Mucosa of stomach (tissue), 1 donor: ENCODE results near the gene GTF3C4.

ENCODE experiments used
- H3K27me3 ChIP-seq: one replicate; pipeline ENCODE4 v1.7.0; 2013; ENCODE audit warnings: mild to moderate bottlenecking, low read length; ENCODE audit not compliant: control insufficient read depth, insufficient read depth
- H3K36me3 ChIP-seq: one replicate; pipeline ENCODE4 v1.7.0; 2013; ENCODE audit warnings: low read length; ENCODE audit not compliant: control insufficient read depth, insufficient read depth
- H3K4me1 ChIP-seq: one replicate; pipeline ENCODE4 v1.7.0; 2013; ENCODE audit warnings: mild to moderate bottlenecking, low read length; ENCODE audit not compliant: control insufficient read depth, insufficient read depth
- H3K4me3 ChIP-seq: one replicate; pipeline ENCODE4 v1.7.0; 2013; ENCODE audit warnings: low read length
- H3K9ac ChIP-seq: one replicate; pipeline ENCODE4 v1.7.0; 2013; ENCODE audit warnings: mild to moderate bottlenecking, low read length, moderate library complexity
- H3K9me3 ChIP-seq: one replicate; pipeline ENCODE4 v1.7.0; 2013; ENCODE audit warnings: mild to moderate bottlenecking, low read length, moderate library complexity; ENCODE audit not compliant: control insufficient read depth
- donor health status: Pancreatic carcinoma.

Gene GTF3C4

GRCh38 chr9:132670457-132671391 lies at the start of gene GTF3C4:
GTF3C4 (plus strand) TSS chr9:132670464; CDS start chr9:132670599, 135 bp downstream.
- peaks cover 27% of the 10 kb centered on the region for H3K4me1 ChIP-seq
- no peaks in the 10 kb centered on the region for H3K27me3 ChIP-seq

GRCh38 chr9:132622159-132622558 lies 48.1 kb upstream of the GTF3C4 start:
- no peak overlapping the region for H3K4me3 ChIP-seq
- no peaks in the 10 kb centered on the region for H3K36me3 ChIP-seq
- no peak overlapping the region for H3K9ac ChIP-seq
- H3K9me3 ChIP-seq, result no peaks in the 10 kb centered on the region
- H3K27me3 ChIP-seq, result no peaks in the 10 kb centered on the region
- peaks cover 11% of the 10 kb centered on the region for H3K4me1 ChIP-seq

More at GRCh38 chr9:132670457-132671391, at the start of gene GTF3C4:
- Histone ChIP-seq H3K9me3 (no peaks in the 10 kb centered on the region), H3K9ac (peak within 1 kb of the TSS; percentile 96), H3K36me3 (no peaks in the 10 kb centered on the region), H3K4me3 (peak within 1 kb of the TSS; percentile 95)

- Histone ChIP-seq H3K36me3 (no peaks in the 10 kb centered on the region), H3K27me3 (no peaks in the 10 kb centered on the region)
Measured at GRCh38 chr9:132626285-132626684, 44.0 kb upstream of the GTF3C4 start.

GRCh38 chr9:132627106-132627505 lies 43.2 kb upstream of the GTF3C4 start:
- Histone ChIP-seq H3K9me3 (no peaks in the 10 kb centered on the region), H3K27me3 (no peaks in the 10 kb centered on the region), H3K4me3 (no peak overlapping the region), H3K4me1 (peaks cover 18% of the 10 kb centered on the region), H3K36me3 (no peaks in the 10 kb centered on the region), H3K9ac (no peak overlapping the region)

More at GRCh38 chr9:132626285-132626684, 44.0 kb upstream of the GTF3C4 start:
- Histone ChIP-seq H3K9ac (no peak overlapping the region), H3K4me1 (peaks cover 18% of the 10 kb centered on the region), H3K4me3 (no peak overlapping the region), H3K9me3 (no peaks in the 10 kb centered on the region)

GRCh38 chr9:132627594-132627993 lies 42.7 kb upstream of the GTF3C4 start:
- H3K4me1 ChIP-seq, result peaks cover 18% of the 10 kb centered on the region
- no peak overlapping the region for H3K9ac ChIP-seq
- H3K9me3 ChIP-seq, result no peaks in the 10 kb centered on the region
- no peaks in the 10 kb centered on the region for H3K36me3 ChIP-seq
- H3K27me3 ChIP-seq, result no peaks in the 10 kb centered on the region
- H3K4me3 ChIP-seq, result no peak overlapping the region

GRCh38 chr9:132628746-132629145 lies 41.5 kb upstream of the GTF3C4 start:
- Histone ChIP-seq H3K4me1 (peaks cover 18% of the 10 kb centered on the region), H3K9me3 (no peaks in the 10 kb centered on the region), H3K4me3 (no peak overlapping the region), H3K27me3 (no peaks in the 10 kb centered on the region), H3K9ac (no peak overlapping the region), H3K36me3 (no peaks in the 10 kb centered on the region)

DNA sequence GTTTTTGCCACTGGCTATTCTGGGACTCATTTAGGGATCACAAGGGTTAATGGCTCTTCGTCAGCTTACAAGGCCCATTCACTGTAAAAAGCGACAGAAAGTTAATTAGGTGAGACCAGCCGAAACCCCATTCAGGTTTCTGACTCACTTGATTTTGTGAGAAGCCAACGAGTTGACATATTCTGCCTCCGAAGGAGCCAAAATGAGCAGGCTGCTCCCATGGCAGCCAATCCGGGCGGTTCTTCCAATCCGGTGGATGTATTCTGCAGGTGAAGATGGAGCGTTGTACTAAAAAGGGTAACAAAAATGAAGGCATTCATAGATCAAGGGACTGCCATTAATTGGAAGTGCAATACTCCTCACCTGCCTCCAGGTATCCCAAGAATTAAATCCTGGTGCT lies 40.1 kb upstream of the GTF3C4 start:
- no peaks in the 10 kb centered on the region for H3K27me3 ChIP-seq
- H3K36me3 ChIP-seq, result no peaks in the 10 kb centered on the region
- no peak overlapping the region for H3K9ac ChIP-seq
- H3K4me1 ChIP-seq, result peaks cover 18% of the 10 kb centered on the region
- no peak overlapping the region for H3K4me3 ChIP-seq
- no peaks in the 10 kb centered on the region for H3K9me3 ChIP-seq

DNA sequence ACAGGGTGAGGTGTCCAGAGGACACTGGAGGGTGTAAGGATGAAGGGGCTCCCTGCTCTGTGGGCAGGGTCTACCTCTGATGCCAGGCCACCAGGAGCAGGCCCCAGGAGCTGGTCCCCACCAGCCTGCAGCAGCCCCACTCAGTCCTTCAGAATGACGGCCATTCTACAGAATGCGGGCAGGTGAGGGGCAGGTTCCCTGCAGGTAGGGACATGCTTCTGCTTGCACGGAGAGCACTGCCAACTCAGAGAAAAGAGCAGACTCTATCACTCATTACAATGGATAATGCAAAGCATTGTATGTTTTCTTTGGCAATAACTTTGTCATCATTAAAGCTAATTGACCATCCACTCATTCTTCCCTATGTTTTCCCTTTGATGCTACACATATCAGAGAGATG lies 39.5 kb upstream of the GTF3C4 start:
- Histone ChIP-seq H3K4me3 (no peak overlapping the region), H3K27me3 (no peaks in the 10 kb centered on the region), H3K36me3 (no peaks in the 10 kb centered on the region), H3K9ac (no peak overlapping the region), H3K9me3 (no peaks in the 10 kb centered on the region), H3K4me1 (peaks cover 18% of the 10 kb centered on the region)

DNA sequence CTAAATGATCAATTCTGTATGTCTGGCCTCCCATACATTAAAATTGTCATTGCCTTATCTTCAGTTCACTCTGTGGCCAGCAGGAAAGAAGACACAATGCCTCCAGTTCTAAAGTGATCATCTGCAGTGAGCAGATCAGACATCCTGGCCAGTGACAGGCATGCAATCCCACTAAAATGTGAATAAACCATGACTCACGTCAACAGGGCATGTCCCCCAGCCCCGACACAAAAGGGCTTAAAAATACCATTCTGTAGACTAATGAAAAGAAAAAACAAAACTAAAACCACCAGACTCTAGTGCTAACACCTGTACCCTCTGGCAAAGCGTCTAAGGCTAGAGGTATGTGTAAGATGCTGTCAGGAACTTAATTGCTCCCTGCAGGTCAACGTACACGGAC lies 39.0 kb upstream of the GTF3C4 start:
- Histone ChIP-seq H3K36me3 (no peaks in the 10 kb centered on the region), H3K4me1 (peaks cover 14% of the 10 kb centered on the region), H3K9ac (no peak overlapping the region), H3K27me3 (no peaks in the 10 kb centered on the region), H3K9me3 (no peaks in the 10 kb centered on the region), H3K4me3 (no peak overlapping the region)

DNA sequence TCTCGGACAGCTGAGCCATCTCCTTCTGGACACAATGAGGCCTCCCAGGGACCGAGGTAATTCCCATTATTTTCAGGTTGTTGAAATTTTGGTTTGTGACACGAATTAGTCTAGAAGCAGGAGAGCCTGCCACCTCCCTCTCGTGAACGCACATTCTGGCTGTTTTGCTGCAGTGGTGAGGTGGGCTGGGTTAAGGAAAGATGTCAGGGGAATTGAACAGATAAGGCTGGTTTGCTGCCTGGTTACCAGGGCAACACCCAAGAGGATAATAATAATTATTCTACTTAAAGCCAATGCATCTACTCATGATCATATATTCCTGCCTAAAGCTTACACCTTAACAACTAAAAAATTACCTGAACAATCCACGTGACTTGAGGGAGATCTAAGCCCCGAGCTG lies 38.6 kb upstream of the GTF3C4 start:
- H3K4me3 ChIP-seq, result no peak overlapping the region
- no peaks in the 10 kb centered on the region for H3K27me3 ChIP-seq
- peaks cover 10% of the 10 kb centered on the region for H3K4me1 ChIP-seq
- H3K9me3 ChIP-seq, result no peaks in the 10 kb centered on the region
- H3K9ac ChIP-seq, result no peak overlapping the region
- no peaks in the 10 kb centered on the region for H3K36me3 ChIP-seq

DNA sequence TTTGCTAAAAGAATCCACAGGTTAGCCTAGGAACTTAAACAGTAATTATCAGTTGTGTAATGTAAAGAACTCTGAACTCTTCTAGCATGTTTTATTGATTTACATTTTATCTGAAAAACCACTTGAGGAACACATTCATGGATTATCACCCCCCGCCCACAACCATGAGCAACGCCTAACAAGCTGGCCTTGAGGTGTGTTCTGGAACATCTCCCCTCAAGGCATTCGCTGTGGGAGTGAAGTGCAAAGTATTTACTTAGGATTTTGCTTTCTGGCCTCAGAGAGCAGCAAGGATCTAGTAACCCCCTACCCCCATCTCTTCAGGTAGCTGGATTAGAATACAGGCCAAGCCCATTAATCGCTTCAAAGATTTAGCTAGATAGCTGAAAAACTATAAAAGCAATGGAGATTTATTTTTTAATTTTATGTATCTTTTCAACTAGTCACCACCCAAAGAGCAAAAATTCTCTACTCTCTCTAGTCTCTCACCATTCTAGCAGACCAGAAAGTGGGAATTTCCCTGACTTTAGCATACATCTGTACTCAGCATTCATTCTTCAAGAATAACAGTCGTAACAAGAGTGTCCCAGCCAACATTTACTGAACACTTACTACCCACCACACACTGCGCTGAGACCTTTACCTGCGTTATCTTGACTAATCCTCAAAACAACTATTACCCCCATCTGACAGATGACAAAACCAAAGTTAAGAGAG lies 37.7 kb upstream of the GTF3C4 start:
- Histone ChIP-seq H3K4me3 (no peak overlapping the region), H3K27me3 (no peaks in the 10 kb centered on the region), H3K9me3 (no peaks in the 10 kb centered on the region), H3K4me1 (peaks cover 13% of the 10 kb centered on the region), H3K36me3 (no peaks in the 10 kb centered on the region), H3K9ac (no peak overlapping the region)

- H3K4me1 ChIP-seq, result peaks cover 19% of the 10 kb centered on the region
- no peak overlapping the region for H3K9ac ChIP-seq
- H3K36me3 ChIP-seq, result no peaks in the 10 kb centered on the region
- H3K27me3 ChIP-seq, result no peaks in the 10 kb centered on the region
- H3K9me3 ChIP-seq, result no peaks in the 10 kb centered on the region
- H3K4me3 ChIP-seq, result no peak overlapping the region
Measured at GRCh38 chr9:132634327-132634726, 35.9 kb upstream of the GTF3C4 start.
